SJSA1 (cell line): ENCODE measurements around the gene FGF3. TPM values are rescaled to one million over a fixed set of nuclear protein-coding genes. Genes with fewer than 3 reads are reported as not detected.

ENCODE experiments used
- DNase-seq, 2 experiments: peaks; one replicate each; pipeline ENCODE4 v3.0.0-alpha.2; 2015 to 2020; ENCODE audit warnings: low spot score in 2 of 2, low read depth in 1 of 2
- H3K27ac ChIP-seq: fragments of 250-450 bp; sonication (Bioruptor Pico); 2 replicates; pipeline ENCODE4 v1.5.1; 2020; ENCODE audit warnings: mild to moderate bottlenecking, moderate library complexity
- H3K27me3 ChIP-seq: fragments of 250-450 bp; sonication (Bioruptor Pico); replicated peaks from 2 replicates; pipeline ENCODE4 v1.5.1; 2020; ENCODE audit warnings: mild to moderate bottlenecking, moderate library complexity
- H3K36me3 ChIP-seq: fragments of 250-450 bp; sonication (Bioruptor Pico); 2 replicates; pipeline ENCODE4 v1.5.1; 2020; ENCODE audit warnings: mild to moderate bottlenecking
- H3K4me1 ChIP-seq: fragments of 250-450 bp; sonication (Bioruptor Pico); replicated peaks from 2 replicates; pipeline ENCODE4 v1.6.1; 2021; ENCODE audit warnings: mild to moderate bottlenecking
- H3K4me3 ChIP-seq: fragments of 250-450 bp; sonication (Bioruptor Pico); 2 replicates; pipeline ENCODE4 v1.5.1; 2020; ENCODE audit warnings: mild to moderate bottlenecking
- H3K9me3 ChIP-seq: fragments of 250-450 bp; sonication (Bioruptor Pico); replicated peaks from 2 replicates; pipeline ENCODE4 v1.5.1; 2020; ENCODE audit warnings: mild to moderate bottlenecking
- total RNA-seq: library from RNA; depleted of rRNA; stranded (reverse); fragments of >200 nt; shearing (Covaris generic); gene quantifications from 2 replicates; pipeline ENCODE4 v1.2.3, GENCODE V29; 2014

FGF3 gene
- total RNA-seq, 1 experiment from 2014 or later = not detected

DNA sequence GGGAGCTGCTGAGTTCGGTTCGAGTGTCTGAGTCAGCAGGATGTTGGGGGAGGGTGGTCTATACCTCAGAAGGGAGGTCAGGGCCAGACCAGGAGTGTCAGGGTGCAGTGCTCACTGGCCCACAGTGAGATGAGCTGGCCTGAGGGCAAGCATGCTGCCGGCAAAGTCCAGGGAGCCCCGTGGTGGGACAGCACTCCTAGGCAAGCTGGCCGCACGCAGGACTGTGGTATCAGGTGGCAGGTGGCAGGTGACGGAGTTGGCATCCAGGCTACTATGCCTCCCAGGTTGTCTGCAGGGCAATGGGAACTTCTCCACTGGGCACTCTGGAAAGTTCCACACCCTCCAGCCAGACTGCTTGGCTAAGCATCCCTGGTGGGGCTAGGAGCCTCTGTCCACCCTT is 4.8 kb downstream of the FGF3 start:
- Histone ChIP-seq H3K27me3 (peaks cover 90% of the 10 kb centered on the region), H3K4me3 (no peak overlapping the region), H3K9me3 (peaks cover 10% of the 10 kb centered on the region), H3K4me1 (peaks cover 18% of the 10 kb centered on the region), H3K27ac (no peak overlapping the region), H3K36me3 (peaks cover 2% of the 10 kb centered on the region; the same call in 1 of the 2 replicates)
- no peak for DNase-seq

- Histone ChIP-seq H3K27me3 (peaks cover 91% of the 10 kb centered on the region), H3K27ac (no peak overlapping the region), H3K4me3 (no peak overlapping the region)
Measured at GRCh38 chr11:69813839-69814238, 5.4 kb downstream of the FGF3 start.

GRCh38 chr11:69812946-69813345 is 6.3 kb downstream of the FGF3 start:
- Histone ChIP-seq H3K4me1 (peaks cover 13% of the 10 kb centered on the region), H3K9me3 (peaks cover 10% of the 10 kb centered on the region; the same call in 1 of the 2 replicates), H3K36me3 (peaks cover 2% of the 10 kb centered on the region; the same call in 1 of the 2 replicates), H3K27ac (no peak overlapping the region), H3K27me3 (peaks cover 91% of the 10 kb centered on the region), H3K4me3 (no peak overlapping the region)
- no peak for DNase-seq

More at GRCh38 chr11:69813839-69814238, 5.4 kb downstream of the FGF3 start:
- peaks cover 2% of the 10 kb centered on the region; the same call in 1 of the 2 replicates for H3K36me3 ChIP-seq
- peaks cover 10% of the 10 kb centered on the region for H3K9me3 ChIP-seq
- H3K4me1 ChIP-seq = peaks cover 18% of the 10 kb centered on the region
- DNase-seq = no peak

DNA sequence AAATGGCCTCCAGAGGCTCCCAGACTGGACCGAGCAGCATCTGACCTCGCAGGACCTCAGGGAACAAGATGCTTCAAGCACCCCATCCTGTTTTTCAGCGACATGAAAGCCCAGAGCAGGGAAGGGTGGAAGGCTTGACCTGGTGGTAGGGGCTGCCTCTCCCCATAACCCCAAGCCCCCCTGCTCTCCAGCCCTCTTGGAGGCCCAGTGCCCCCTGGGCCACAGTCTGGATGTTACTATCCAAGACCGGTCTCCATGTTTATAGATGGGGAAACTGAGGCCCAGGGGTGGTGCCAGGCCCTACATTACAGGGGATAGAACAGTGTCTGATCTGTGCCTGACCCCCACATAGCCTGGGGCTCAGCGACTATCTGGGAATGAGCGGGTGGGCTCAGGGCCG is 7.0 kb downstream of the FGF3 start:
- no peak overlapping the region for H3K4me3 ChIP-seq
- H3K27ac ChIP-seq = no peak overlapping the region
- peaks cover 6% of the 10 kb centered on the region for H3K4me1 ChIP-seq
- DNase-seq = no peak
- peaks cover 91% of the 10 kb centered on the region for H3K27me3 ChIP-seq
- no peaks in the 10 kb centered on the region for H3K36me3 ChIP-seq
- peaks cover 5% of the 10 kb centered on the region; the same call in 1 of the 2 replicates for H3K9me3 ChIP-seq

DNA sequence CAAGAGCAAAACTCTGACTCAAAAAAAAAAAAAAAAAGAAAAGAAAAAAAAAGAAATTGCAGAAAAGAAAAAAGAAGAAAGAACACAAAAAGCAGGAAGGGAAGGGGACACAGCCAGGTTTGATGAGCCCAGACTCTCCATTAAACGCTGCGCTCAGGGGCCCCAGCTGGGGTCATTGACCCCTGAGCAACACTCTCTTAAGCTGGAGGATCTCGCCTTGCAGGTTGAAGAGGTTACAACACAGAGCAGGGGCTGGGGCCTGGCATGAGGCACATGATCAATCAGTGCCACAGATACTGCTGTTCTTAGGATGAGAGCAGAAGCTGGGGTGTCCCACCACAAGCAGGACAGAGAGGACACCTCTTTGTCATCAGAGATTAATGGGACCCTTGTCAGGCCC is 7.8 kb downstream of the FGF3 start:
- H3K27me3 ChIP-seq = peaks cover 87% of the 10 kb centered on the region
- H3K9me3 ChIP-seq = peaks cover 3% of the 10 kb centered on the region; the same call in 1 of the 2 replicates
- no peak overlapping the region for H3K27ac ChIP-seq
- no peak overlapping the region for H3K4me3 ChIP-seq
- DNase-seq = no peak
- no peaks in the 10 kb centered on the region for H3K36me3 ChIP-seq
- H3K4me1 ChIP-seq = 0 out of 2 replicates have a peak, but pooled peaks cover 4% of the 10 kb centered on the region

- Histone ChIP-seq H3K27me3 (peaks cover 82% of the 10 kb centered on the region), H3K36me3 (no peaks in the 10 kb centered on the region), H3K4me3 (no peak overlapping the region), H3K9me3 (peaks cover 3% of the 10 kb centered on the region; the same call in 1 of the 2 replicates), H3K4me1 (0 out of 2 replicates have a peak, but pooled peaks cover 4% of the 10 kb centered on the region), H3K27ac (no peak overlapping the region)
- no peak for DNase-seq
Measured at GRCh38 chr11:69810289-69811118, 8.7 kb downstream of the FGF3 start.

GRCh38 chr11:69808667-69809086 is 10.5 kb downstream of the FGF3 start:
- peaks cover 69% of the 10 kb centered on the region for H3K27me3 ChIP-seq
- H3K4me3 ChIP-seq = no peak overlapping the region
- H3K9me3 ChIP-seq = no peaks in the 10 kb centered on the region
- no peaks in the 10 kb centered on the region for H3K36me3 ChIP-seq
- H3K4me1 ChIP-seq = 0 out of 2 replicates have a peak, but pooled peaks cover 4% of the 10 kb centered on the region
- no peak for DNase-seq
- no peak overlapping the region for H3K27ac ChIP-seq

DNA sequence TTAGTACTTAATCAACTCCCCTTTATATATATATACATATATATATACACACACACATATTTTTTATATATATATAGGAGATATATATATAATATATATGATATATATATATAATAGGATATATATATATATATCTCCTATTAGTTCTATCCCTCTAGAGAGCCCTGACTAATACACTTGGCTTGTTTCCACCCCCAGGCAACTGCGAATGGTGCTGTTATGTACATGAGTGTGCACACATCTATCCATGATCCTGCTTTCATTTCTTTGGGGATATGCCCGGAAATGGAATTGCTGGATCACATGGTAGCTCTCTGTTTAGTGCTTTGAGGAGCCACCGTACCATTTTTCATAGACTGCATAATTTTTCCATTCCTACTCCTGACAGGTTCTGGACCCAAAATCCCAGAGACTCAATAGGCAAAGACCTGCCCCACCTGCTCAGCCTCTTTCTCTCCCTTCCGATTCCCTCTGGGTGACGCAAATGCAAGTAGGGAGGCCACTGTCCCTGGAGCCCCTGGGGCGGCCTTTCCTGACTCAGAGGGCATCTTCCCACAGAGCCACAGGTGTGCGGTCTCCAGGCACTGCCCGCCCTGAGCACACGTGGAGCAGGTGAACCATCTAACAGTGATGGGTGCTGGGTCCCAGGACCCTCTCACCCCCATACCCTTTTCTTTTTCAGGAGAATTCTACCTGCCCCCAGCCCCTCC is 12.0 kb downstream of the FGF3 start:
- Histone ChIP-seq H3K4me3 (no peak overlapping the region), H3K4me1 (0 out of 2 replicates have a peak, but pooled peaks cover 4% of the 10 kb centered on the region), H3K9me3 (no peaks in the 10 kb centered on the region), H3K27me3 (peaks cover 63% of the 10 kb centered on the region), H3K27ac (no peak overlapping the region), H3K36me3 (no peaks in the 10 kb centered on the region)
- no peak for DNase-seq

- H3K4me1 ChIP-seq = 0 out of 2 replicates have a peak, but pooled peaks cover 4% of the 10 kb centered on the region
- H3K4me3 ChIP-seq = no peak overlapping the region
- H3K36me3 ChIP-seq = no peaks in the 10 kb centered on the region
- no peak for DNase-seq
- no peak overlapping the region for H3K27ac ChIP-seq
- no peaks in the 10 kb centered on the region for H3K9me3 ChIP-seq
- H3K27me3 ChIP-seq = peaks cover 42% of the 10 kb centered on the region
Measured at GRCh38 chr11:69804769-69805508, 14.3 kb downstream of the FGF3 start.

- peaks cover 30% of the 10 kb centered on the region for H3K27me3 ChIP-seq
- 0 out of 2 replicates have a peak, but pooled peaks cover 3% of the 10 kb centered on the region for H3K4me1 ChIP-seq
- H3K4me3 ChIP-seq = no peak overlapping the region
- no peaks in the 10 kb centered on the region for H3K9me3 ChIP-seq
- DNase-seq = no peak
- H3K36me3 ChIP-seq = no peaks in the 10 kb centered on the region
- no peak overlapping the region for H3K27ac ChIP-seq
Measured at GRCh38 chr11:69803604-69804218, 15.5 kb downstream of the FGF3 start.

GRCh38 chr11:69803022-69803421 is 16.2 kb downstream of the FGF3 start:
- Histone ChIP-seq H3K27ac (no peak overlapping the region), H3K4me1 (no peaks in the 10 kb centered on the region), H3K27me3 (peaks cover 23% of the 10 kb centered on the region), H3K36me3 (no peaks in the 10 kb centered on the region), H3K4me3 (no peak overlapping the region), H3K9me3 (no peaks in the 10 kb centered on the region)
- DNase-seq = no peak

DNA sequence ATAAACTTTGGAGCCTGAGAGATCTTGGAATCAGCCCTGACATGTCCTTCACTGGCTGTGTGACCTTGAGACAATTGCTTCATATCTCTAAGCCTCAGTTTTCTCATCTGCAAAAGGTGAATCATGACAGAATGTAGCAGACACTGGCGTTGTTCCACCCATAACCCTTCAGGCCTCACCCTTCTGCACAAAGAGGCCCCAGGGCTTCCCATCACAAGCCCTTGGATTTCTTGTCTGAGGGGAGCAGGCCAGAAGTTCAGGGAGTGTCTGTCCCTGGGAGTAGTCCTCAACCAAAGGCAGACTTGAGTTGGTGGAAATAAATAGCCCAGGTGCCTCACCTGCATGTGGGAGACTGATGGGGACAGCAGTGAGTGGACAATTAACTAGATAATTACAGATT is 16.6 kb downstream of the FGF3 start:
- no peak overlapping the region for H3K27ac ChIP-seq
- DNase-seq = no peak
- H3K27me3 ChIP-seq = peaks cover 19% of the 10 kb centered on the region
- H3K4me1 ChIP-seq = no peaks in the 10 kb centered on the region
- no peaks in the 10 kb centered on the region for H3K9me3 ChIP-seq
- no peak overlapping the region for H3K4me3 ChIP-seq
- no peaks in the 10 kb centered on the region for H3K36me3 ChIP-seq
